Lower lobe of right lung (tissue), 2 donors: ENCODE measurements around the gene NT5C3B. TPM values are rescaled to one million over a fixed set of nuclear protein-coding genes. Genes with fewer than 3 reads are reported as not detected.
A peak's percentile ranks its signal among the peaks of the same experiment; 100 is the strongest.

ENCODE experiments used
- ATAC-seq, 2 donors: fragments of 200-7000 bp; cut with Tn5 transposase; one replicate each; pipeline ENCODE4 v1.9.1; 2020 to 2022; ENCODE audit warnings: mild to moderate bottlenecking in 2 of 2, moderate library complexity in 2 of 2
- DNase-seq: peaks from one replicate; pipeline ENCODE4 v3.0.0-alpha.2; 2020
- H3K27ac ChIP-seq: fragments of 200-600 bp; one replicate; pipeline ENCODE4 v1.8.0; 2022
- H3K27me3 ChIP-seq: fragments of 200-600 bp; one replicate; pipeline ENCODE4 v1.8.0; 2022; ENCODE audit warnings: low read depth
- H3K36me3 ChIP-seq: fragments of 200-600 bp; one replicate; pipeline ENCODE4 v1.8.0; 2022; ENCODE audit warnings: mild to moderate bottlenecking
- H3K4me1 ChIP-seq: fragments of 200-600 bp; one replicate; pipeline ENCODE4 v1.8.0; 2022
- H3K4me3 ChIP-seq: fragments of 200-600 bp; one replicate; pipeline ENCODE4 v1.8.0; 2022; ENCODE audit warnings: mild to moderate bottlenecking
- H3K9me3 ChIP-seq: fragments of 200-600 bp; one replicate; pipeline ENCODE4 v1.8.0; 2022
- CTCF ChIP-seq: fragments of 200-600 bp; IDR thresholded peaks from one replicate; pipeline ENCODE4 v1.8.0; 2022; ENCODE audit warnings: antibody characterized with exemption, mild to moderate bottlenecking
- intact Hi-C: fragments of 100-400 bp; cut with DNase I; formaldehyde crosslinking; loops from one replicate; pipeline ENCODE4 v1.11.0; 2022
- total RNA-seq: library from RNA; stranded (reverse); fragmentation: NEBNext Ultra II Directional; extraction: Animal tissue kit (Norgen Biotek cat#: 25700); gene quantifications from one replicate; pipeline ENCODE4 v1.2.1, GENCODE V29; 2021
- donor health status: DM: no; HTN: yes; CAD: no; lungs with severe emphysema.

The NT5C3B gene
- total RNA-seq, 1 donor from 2014 or later: 32.0 TPM

- H3K4me3 ChIP-seq: no peak overlapping the region
- peak overlapping the region; percentile 72 for H3K27ac ChIP-seq
- H3K36me3 ChIP-seq: no peaks in the 10 kb centered on the region
- DNase-seq (no peak), ATAC-seq (no peak)
- H3K9me3 ChIP-seq: no peaks in the 10 kb centered on the region
- peaks cover 25% of the 10 kb centered on the region for H3K4me1 ChIP-seq
- no peak for TF ChIP-seq CTCF
- no peaks in the 10 kb centered on the region for H3K27me3 ChIP-seq
- intact Hi-C loops: loop anchor here (10.0 kb wide), 1 partner anchor 59 kb away; the partner anchor contains the start of gene HAP1
Measured at GRCh38 chr17:41793784-41794539, 42.1 kb downstream of the NT5C3B start.

DNA sequence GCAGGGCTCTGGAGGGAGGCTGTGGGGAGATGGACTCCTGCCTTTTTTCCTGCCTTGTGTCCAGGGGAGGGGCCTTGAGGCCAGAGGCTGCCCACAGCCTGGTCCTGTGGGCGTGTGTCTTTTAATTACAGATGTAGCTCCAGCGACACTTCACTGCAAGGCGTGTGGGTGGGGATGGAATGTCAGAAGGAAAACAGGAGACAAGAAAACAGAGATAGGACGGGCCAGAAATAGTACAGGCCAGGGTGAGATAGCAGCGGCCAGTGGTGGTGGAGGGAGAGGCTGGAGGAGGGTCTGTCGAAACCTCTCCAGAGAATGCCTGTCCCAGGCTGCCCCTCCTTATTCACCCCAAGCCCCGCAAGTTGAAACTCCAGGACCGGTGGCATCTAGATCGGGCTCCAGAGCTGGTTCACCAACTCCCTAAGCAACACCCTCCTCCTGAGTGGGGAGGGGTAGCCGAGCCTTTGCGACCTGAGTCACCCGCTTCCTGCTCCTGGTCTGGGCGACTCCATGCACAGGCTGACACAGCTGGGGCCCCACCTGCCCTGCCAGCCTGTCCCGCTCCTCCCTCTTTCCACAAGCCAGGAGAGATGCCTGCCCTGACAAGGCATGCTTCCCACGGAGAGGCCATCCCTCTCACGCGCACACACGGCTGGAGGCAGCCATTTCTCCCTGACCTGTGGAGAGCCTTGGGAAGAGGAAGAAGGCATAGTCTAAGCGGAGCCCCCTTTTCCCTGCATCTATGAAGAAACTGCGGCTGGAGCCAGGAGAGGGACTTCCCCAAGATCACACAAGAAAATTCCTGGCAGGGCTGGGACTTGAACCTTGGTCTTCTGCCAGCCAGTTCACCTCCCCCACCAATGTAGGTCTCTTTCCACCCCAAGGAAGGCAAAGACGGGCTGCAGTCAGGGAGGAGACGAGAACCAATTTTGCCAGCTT, 42.9 kb downstream of the NT5C3B start:
- TF ChIP-seq CTCF: no peak
- DNase-seq (peak; percentile 75), ATAC-seq (peak; percentile 90 to 94)
- intact Hi-C loops: loop anchor here (10.0 kb wide), 1 partner anchor 58 kb away; the partner anchor contains the start of gene HAP1
- H3K27me3 ChIP-seq: no peaks in the 10 kb centered on the region
- H3K9me3 ChIP-seq: no peaks in the 10 kb centered on the region
- H3K27ac ChIP-seq: peak overlapping the region; percentile 72
- peaks cover 33% of the 10 kb centered on the region for H3K4me1 ChIP-seq
- H3K4me3 ChIP-seq: no peak overlapping the region
- H3K36me3 ChIP-seq: no peaks in the 10 kb centered on the region

DNA sequence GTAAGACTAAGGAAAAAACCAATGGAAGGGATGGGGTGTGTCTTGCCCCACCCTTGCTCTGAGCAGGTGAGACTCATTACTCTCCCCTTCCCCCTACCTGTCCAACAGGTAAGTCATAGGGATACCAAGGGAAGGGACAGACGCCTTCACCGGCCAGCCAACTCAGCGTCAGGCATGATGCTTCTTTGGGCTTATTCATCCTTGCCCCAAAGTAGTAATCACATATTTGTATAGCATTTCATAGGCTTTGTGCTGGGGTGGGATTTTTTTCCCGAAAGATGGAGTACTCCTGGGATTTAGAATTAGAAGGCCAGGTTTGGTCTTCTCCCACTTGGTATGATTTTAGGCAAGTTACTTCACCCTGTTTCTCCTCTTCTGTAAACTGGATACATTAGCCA, 49.0 kb downstream of the NT5C3B start:
- no peak for TF ChIP-seq CTCF
- ATAC-seq (no peak), DNase-seq (no peak)
- H3K4me3 ChIP-seq: peak overlapping the region; percentile 84
- intact Hi-C loops: no loop called here
- H3K9me3 ChIP-seq: no peaks in the 10 kb centered on the region
- H3K27ac ChIP-seq: no peak overlapping the region
- H3K36me3 ChIP-seq: no peaks in the 10 kb centered on the region
- H3K27me3 ChIP-seq: no peaks in the 10 kb centered on the region
- peaks cover 49% of the 10 kb centered on the region for H3K4me1 ChIP-seq

DNA sequence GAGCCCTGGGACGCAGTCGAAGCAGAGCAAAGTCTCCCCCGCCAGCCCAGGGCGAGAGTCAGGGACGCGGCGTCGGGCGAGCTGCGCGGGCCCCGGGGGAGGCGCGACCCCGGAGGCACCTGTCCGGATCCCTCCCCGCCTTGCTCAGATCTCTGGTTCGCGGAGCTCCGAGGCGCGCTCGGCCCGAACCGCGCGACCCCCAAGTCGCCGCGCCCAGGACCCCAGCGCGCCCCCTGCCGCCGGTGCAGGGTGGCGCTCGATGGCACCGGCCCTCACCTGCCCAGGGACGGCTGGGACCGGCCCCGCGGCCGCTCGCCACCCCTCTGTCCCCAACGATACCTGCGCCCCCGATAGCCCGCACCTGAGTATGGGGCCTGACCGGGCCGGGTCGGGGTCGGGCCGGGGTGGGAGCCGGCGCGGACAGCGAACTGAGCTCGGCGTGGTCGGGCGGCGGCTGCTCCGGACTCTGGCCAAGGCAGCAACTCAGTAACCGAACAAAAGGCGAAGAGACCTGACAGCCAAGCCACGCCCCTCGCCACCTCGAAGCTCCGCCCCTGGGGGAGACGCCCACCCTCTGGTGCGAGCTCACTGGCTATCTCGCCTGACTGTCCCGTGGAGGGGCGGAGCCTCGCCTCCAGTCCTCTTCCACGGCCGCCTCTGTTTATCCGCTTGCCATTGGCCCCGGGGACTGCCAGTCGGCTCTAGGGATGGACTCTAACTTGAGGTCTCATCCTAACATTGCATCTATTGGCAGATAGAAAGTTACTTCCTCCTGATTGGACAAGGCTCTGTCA, 49.6 kb downstream of the NT5C3B start, which contains the start of gene JUP:
JUP (minus strand) TSS at position 485 of the 794 bp plus-strand sequence. CDS start 14,857 bp downstream, outside the sequence.
- peak; percentile 96 to 97 for ATAC-seq
- peak; percentile 100 for DNase-seq
- H3K36me3 ChIP-seq: no peaks in the 10 kb centered on the region
- H3K4me3 ChIP-seq: peak within 1 kb of the TSS; percentile 84
- intact Hi-C loops: no loop called here
- H3K27me3 ChIP-seq: no peaks in the 10 kb centered on the region
- H3K9me3 ChIP-seq: no peaks in the 10 kb centered on the region
- peaks cover 51% of the 10 kb centered on the region for H3K4me1 ChIP-seq
- H3K27ac ChIP-seq: peak within 1 kb of the TSS; percentile 93
- TF ChIP-seq CTCF: peak; percentile 69

DNA sequence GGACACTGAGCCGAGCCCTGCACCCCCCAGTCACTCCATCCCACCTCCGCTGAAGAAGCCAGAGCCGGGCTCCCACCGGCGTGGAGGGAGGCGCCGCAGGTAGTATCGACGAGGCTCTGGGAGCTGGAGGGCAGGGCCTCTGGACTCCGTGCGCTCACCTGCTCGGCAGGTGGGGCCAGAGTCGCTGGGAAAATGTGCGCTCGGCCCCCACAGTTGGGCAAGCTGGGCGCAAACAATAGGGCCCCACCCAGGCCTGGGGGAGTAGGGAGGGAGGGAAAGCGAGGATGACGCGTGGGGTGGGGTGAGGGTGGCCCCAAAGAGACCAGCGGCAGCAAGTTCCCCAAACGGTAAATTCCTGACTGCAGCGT, 50.2 kb downstream of the NT5C3B start:
- Histone ChIP-seq H3K27ac (peak overlapping the region; percentile 93), H3K4me1 (peaks cover 55% of the 10 kb centered on the region)
- peak; percentile 62 to 69 for ATAC-seq

More for the DNA sequence above, 50.2 kb downstream of the NT5C3B start:
- TF ChIP-seq CTCF: no peak
- no peaks in the 10 kb centered on the region for H3K27me3 ChIP-seq
- intact Hi-C loops: no loop called here
- peak overlapping the region; percentile 84 for H3K4me3 ChIP-seq
- H3K9me3 ChIP-seq: no peaks in the 10 kb centered on the region
- no peaks in the 10 kb centered on the region for H3K36me3 ChIP-seq
- peak; percentile 82 for DNase-seq
